Motor neuron (in vitro differentiated cells): ENCODE measurements around the gene TFEB. TPM values are rescaled to one million over a fixed set of nuclear protein-coding genes. Genes with fewer than 3 reads are reported as not detected.
A peak's percentile ranks its signal among the peaks of the same experiment; 100 is the strongest.

Experiments
- ATAC-seq, 8 experiments: fragments of 200-7000 bp; cut with Tn5 transposase; replicated peaks in 6 of 8; 2 replicates each; pipeline ENCODE4 v1.8.0; 2021; ENCODE audit warnings: mild to moderate bottlenecking in 8 of 8, moderate library complexity in 8 of 8
- H3K27ac ChIP-seq, 2 donors: fragments of 250-450 bp; sonication (Bioruptor Pico); 2 replicates each; pipeline ENCODE4 v1.9.0; 2021; ENCODE audit warnings: antibody characterized with exemption in 2 of 2, mild to moderate bottlenecking in 2 of 2, moderate library complexity in 1 of 2
- H3K4me1 ChIP-seq, 2 donors: fragments of 250-450 bp; sonication (Bioruptor Pico); replicated peaks in 1 of 2; 2 replicates each; pipeline ENCODE4 v1.6.1; 2021; ENCODE audit warnings: antibody characterized with exemption in 2 of 2, mild to moderate bottlenecking in 2 of 2, moderate library complexity in 1 of 2
- H3K4me3 ChIP-seq, 5 donors: fragments of 250-450 bp; sonication (Bioruptor Pico); 2 replicates each; pipeline ENCODE4 v1.9.0; 2021; ENCODE audit warnings: antibody characterized with exemption in 5 of 5, mild to moderate bottlenecking in 5 of 5, moderate library complexity in 4 of 5
- WGBS, 10 experiments: fragments of 450-650 bp; shearing (Covaris generic); methylation state at CpG; one replicate each; pipeline ENCODE4 v1.0.0; 2022; 5-methylcytosine and 5-hydroxymethylcytosine counted together
- in situ Hi-C, 9 experiments: fragments of 400-800 bp; cut with MboI; loops; one replicate each; pipeline ENCODE4 v1.15.0; 2021; ENCODE audit warnings: low sequenced_read_pairs in 9 of 9, low pct_unique_long_range_greater_than_20kb in 2 of 9; ENCODE audit not compliant: unreplicated experiment in 9 of 9
- total RNA-seq, 8 experiments: library from RNA; unstranded; fragments of 300-600 nt; gene quantifications; 2 replicates each; pipeline versions ENCODE4 v1.2.3 to v1.2.4, GENCODE V29; 2022

Gene TFEB
- total RNA-seq, 8 experiments from 2014 or later, result 1.4 to 8.5 (median 5.3) TPM

DNA sequence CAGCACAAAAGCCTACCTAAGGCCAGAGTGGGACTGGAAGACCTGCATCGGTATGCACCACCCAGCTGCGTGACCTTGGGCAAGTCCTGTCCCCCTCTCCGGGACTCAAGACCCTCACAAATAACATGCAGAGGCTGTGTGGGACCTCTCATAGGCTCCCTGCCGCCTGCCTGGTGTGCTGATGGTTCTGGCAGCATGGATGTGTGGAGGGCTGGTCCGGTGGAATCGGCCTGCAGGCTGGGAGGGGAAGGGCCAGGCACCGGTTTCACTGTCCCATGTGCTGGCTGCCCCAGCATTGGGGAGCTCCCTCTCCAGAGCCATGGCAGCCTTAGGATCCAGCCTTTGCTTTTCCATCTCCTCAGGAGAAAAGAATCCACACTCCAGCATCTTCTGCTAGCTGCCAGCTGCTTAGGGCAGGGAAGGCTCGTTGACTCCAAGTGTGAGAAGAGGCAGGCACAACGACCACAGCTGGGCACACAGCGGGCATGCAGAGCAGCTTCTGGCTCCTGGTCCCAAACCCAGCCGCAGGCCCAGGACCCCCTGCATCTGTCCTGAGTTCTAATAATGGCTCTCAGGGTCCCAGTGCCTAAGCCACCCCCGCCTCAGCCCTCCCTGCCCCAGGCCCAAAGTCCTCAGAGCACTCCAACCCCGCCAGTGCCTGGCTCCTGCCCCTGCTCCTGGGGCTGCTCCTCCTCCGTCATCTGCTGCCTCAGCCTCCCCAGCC, 32.5 kb downstream of the TFEB start:
- 0 to 93% (median 50%) methylated on average over 1 to 5 of the region's 14 CpGs; no CpG with 5 or more reads in 5 of the 10 experiments for WGBS, 10 experiments
- in situ Hi-C loops, result no loop called here
- no peak overlapping the region for H3K4me3 ChIP-seq
- no peak for ATAC-seq
- H3K4me1 ChIP-seq, result no peaks in the 10 kb centered on the region
- no peak overlapping the region for H3K27ac ChIP-seq

- H3K4me1 ChIP-seq, result no peaks in the 10 kb centered on the region
Measured at GRCh38 chr6:41702089-41702745, 33.2 kb downstream of the TFEB start.

DNA sequence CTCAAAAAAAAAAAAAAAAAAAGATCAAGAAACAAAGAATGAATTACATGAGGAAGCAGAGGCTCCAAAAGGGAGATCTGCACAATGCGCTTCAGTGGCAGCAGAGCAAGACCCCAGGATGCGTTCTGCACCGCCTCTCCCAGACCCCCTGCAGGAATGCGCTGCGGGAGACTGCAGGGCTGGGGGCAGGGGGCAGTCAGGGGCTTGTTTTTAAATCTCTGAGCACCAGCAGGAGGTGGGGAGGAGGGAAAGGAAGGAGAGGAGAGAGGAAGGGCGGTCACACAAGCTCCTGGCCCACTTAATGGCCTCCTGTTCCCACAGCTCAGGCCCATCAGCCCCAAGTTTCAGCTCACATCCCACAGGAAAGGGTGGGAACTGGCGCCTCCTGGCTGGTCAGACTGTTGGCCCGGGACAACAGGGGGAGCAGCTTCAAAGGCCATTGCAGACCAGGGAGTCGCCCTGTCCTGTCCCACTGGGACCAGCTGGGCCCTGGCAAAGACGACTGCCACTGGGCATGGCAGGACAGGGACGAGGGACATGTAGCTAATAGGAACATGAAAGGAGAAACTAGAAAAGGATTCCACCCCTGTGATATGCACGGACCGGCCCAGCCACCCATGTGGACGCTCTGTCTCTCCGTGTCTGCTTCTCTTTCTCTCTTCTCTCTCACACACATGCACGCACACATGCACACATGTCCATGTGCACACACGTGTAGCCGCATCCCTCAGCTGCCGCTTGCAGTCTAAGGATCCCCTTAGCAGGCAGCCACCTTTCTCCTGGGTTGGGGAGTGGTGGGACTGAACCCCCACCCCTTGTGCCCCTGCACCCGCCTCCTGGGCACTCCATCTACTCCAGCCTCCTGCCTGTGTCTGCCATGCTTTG, 34.7 kb downstream of the TFEB start:
- WGBS, 10 experiments, result 42 to 100% (median 73%) methylated on average over 1 to 5 of the region's 20 CpGs; no CpG with 5 or more reads in 6 of the 10 experiments
- ATAC-seq, result peak in 2 of 8 experiments; percentile 12 to 18
- Histone ChIP-seq H3K27ac (no peak overlapping the region), H3K4me1 (no peaks in the 10 kb centered on the region), H3K4me3 (no peak overlapping the region)
- in situ Hi-C loops, result no loop called here

More at GRCh38 chr6:41702089-41702745, 33.2 kb downstream of the TFEB start:
- Histone ChIP-seq H3K27ac (no peak overlapping the region), H3K4me3 (no peak overlapping the region)
- in situ Hi-C loops, result no loop called here
- 100% methylated on average over 2 of the region's 10 CpGs; no CpG with 5 or more reads in 8 of the 10 experiments for WGBS, 10 experiments
- ATAC-seq, result no peak

DNA sequence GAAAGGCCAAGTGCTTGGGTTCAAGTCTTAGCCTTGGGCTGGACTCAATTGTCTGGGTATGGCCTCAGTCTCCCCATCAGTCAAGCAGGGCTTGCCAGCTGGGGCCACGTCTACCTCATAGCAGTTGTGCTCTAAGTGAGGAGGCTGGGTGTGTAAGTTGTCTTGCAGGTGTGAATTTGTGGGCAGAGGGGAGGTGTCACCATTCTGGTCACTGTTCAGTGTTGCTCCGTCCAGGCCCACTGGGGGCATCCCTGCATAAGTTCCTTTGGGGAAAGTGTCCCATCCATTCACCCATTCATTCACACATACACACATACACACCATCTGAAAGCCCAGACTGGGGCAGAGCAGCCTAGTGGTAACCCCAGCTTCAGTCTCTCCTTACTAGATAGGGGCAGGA, 36.3 kb downstream of the TFEB start:
- no peak overlapping the region for H3K27ac ChIP-seq
- no peak for ATAC-seq
- in situ Hi-C loops, result loop anchor here in 6 of 9 experiments (25.0 kb wide), 1 partner anchor 337 kb away; no protein-coding TSS in a partner anchor
- H3K4me3 ChIP-seq, result no peak overlapping the region
- 60 to 100% methylated on average over 1 of the region's 2 CpGs; no CpG with 5 or more reads in 8 of the 10 experiments for WGBS, 10 experiments
- no peaks in the 10 kb centered on the region for H3K4me1 ChIP-seq

DNA sequence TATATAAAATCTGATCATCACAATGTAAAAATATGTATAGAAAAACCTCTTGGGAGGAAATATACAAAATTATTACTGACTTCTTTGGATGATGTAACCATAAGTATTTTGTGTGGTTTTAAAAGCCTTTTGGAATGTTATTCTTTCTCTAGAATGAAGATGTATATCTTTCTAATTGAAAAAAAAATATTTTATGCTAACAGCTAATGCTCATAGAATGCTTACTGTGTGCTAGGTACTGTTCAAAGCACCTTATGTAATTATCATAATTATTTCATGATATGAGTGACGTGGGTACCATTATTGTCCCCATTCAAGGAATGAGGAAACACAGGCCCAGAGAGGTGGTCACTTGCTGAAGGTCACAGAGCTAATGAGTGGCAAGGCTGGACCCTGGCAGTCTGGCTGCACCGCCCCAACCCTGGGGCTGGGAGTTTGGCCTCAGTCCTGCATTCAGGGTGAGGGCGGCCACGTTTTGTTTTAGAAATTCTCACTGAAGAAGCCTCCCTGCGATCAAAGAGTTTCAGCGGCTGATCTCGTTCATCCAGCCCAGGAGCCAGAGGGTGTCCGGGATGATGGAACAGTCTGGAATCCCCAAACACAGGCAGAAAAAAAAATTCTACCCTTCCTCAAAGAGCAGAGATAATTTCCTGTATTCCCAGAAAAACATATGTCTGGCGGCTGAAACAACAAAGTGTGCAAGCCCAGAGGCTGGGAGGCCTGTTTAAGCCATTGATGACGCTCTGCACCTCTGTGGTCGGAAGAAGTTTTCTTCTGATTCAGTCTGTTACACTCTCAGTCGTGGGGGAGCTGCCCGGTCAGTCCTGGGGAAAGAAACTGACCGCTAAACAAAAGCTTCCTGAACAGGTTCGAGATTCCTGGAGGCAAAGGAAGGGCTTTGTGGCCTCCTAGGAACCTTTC, 37.3 kb downstream of the TFEB start:
- H3K4me1 ChIP-seq, result no peaks in the 10 kb centered on the region
- 0 to 90% (median 58%) methylated on average over 2 to 13 of the region's 15 CpGs; no CpG with 5 or more reads in 2 of the 10 experiments for WGBS, 10 experiments
- in situ Hi-C loops, result loop anchor here in 6 of 9 experiments (25.0 kb wide), 1 partner anchor 336 kb away; no protein-coding TSS in a partner anchor
- no peak overlapping the region for H3K4me3 ChIP-seq
- ATAC-seq, result peak in 3 of 8 experiments; percentile 67 to 85 (median 77)
- H3K27ac ChIP-seq, result no peak overlapping the region

DNA sequence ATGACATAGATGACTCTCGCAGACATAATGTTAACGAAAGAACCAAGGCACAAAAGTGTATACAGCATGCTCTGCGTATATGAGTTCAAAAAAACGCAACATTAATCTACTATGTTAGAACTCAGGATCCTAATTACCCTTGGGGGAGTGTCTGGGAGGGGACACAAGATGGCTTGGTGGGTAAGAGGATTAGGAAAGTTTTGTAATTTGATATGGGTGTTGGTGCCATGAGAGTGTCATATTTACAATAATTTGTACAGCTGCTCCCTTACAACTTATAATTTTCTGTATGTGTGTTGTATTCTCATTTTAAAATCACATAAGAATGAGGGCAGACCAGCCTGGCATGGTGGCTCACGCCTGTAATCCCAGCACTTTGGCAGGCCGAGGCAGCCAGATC, 38.6 kb downstream of the TFEB start:
- whole genome bisulfite sequencing, 10 experiments, result 50 to 100% (median 93%) methylated on average over 1 to 6 of the region's 6 CpGs; no CpG with 5 or more reads in 1 of the 10 experiments
- Histone ChIP-seq H3K4me1 (no peaks in the 10 kb centered on the region), H3K4me3 (no peak overlapping the region), H3K27ac (no peak overlapping the region)
- no peak for ATAC-seq
- in situ Hi-C loops, result loop anchor here in 6 of 9 experiments (25.0 kb wide), 1 partner anchor 334 kb away; no protein-coding TSS in a partner anchor

- no peak overlapping the region for H3K4me3 ChIP-seq
- WGBS, 10 experiments, result 73 to 100% (median 90%) methylated on average over 1 to 3 of the region's 6 CpGs; no CpG with 5 or more reads in 5 of the 10 experiments
- in situ Hi-C loops, result loop anchor here in 6 of 9 experiments (25.0 kb wide), 1 partner anchor 334 kb away; no protein-coding TSS in a partner anchor
- H3K27ac ChIP-seq, result no peak overlapping the region
- no peaks in the 10 kb centered on the region for H3K4me1 ChIP-seq
- no peak for ATAC-seq
Measured at GRCh38 chr6:41695825-41696224, 39.6 kb downstream of the TFEB start.

DNA sequence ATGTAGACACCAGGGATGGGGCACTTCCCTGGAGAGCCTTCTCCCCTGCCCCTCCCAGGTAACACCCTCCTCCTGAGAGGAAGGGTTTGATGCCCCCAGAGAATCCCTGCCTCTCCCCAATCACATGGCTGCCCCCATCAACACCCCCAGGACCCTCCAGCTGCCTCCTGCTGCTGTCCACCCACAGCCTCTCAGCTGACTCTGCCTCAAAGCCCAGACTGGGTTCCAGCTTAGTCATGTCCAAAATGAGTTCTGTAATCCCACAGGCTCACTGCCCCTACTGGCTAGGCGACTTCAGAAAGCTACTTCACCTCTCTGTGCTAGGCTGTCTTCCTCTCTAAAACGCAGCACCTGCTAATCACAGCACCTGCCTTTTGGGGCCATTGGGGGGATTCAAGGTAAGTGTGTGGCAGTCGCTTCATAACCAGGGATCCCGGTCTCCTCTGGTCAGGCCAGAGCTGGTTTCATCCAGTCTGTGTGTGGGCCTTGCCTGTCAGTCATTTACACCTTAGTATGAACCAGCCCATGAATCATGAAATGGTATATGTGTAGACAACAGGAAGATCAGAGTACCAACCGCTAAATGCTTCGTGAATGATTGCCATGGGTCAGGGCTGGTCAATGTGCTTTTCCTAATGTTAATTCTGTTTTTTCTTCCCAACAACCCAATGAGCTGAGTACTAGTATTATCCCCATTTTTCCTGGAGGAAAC, 40.4 kb downstream of the TFEB start:
- Histone ChIP-seq H3K4me3 (no peak overlapping the region), H3K4me1 (no peaks in the 10 kb centered on the region), H3K27ac (no peak overlapping the region)
- in situ Hi-C loops, result loop anchor here in 6 of 9 experiments (25.0 kb wide), 1 partner anchor 333 kb away; no protein-coding TSS in a partner anchor
- WGBS, 10 experiments, result 62 to 100% (median 80%) methylated on average over 1 to 3 of the region's 6 CpGs; no CpG with 5 or more reads in 4 of the 10 experiments
- no peak for ATAC-seq

GRCh38 chr6:41693281-41694240, 41.8 kb downstream of the TFEB start:
- in situ Hi-C loops, result loop anchor here in 6 of 9 experiments (25.0 kb wide), 1 partner anchor 331 kb away; no protein-coding TSS in a partner anchor
- Histone ChIP-seq H3K27ac (no peak overlapping the region), H3K4me1 (peaks cover 6 to 7% of the 10 kb centered on the region in 2 donors), H3K4me3 (no peak overlapping the region)
- no peak for ATAC-seq
- WGBS, 10 experiments, result 20 to 40% (median 33%) methylated on average over 1 to 3 of the region's 10 CpGs; no CpG with 5 or more reads in 7 of the 10 experiments

- ATAC-seq, result no peak
- no peak overlapping the region for H3K4me3 ChIP-seq
- in situ Hi-C loops, result loop anchor here in 6 of 9 experiments (25.0 kb wide), 1 partner anchor 330 kb away; no protein-coding TSS in a partner anchor
Measured at GRCh38 chr6:41692730-41693129, 42.7 kb downstream of the TFEB start.

More at GRCh38 chr6:41692730-41693129, 42.7 kb downstream of the TFEB start:
- WGBS, 10 experiments, result 63 to 100% (median 88%) methylated on average over 1 to 2 of the region's 2 CpGs; no CpG with 5 or more reads in 4 of the 10 experiments
- H3K4me1 ChIP-seq, result peaks cover 6 to 11% of the 10 kb centered on the region in 2 donors
- no peak overlapping the region for H3K27ac ChIP-seq
